Effector CD8-positive, alpha-beta T cell (primary cell): ENCODE results near the gene ZNF554.

Source experiments
- DNase-seq: peaks from one replicate; lab custom pipeline; 2025; lab: John Stamatoyannopoulos, UW

Gene ZNF554

GRCh38 chr19:2827840-2828489, 8.3 kb downstream of the ZNF554 start:
- DNase-seq = no peak

DNA sequence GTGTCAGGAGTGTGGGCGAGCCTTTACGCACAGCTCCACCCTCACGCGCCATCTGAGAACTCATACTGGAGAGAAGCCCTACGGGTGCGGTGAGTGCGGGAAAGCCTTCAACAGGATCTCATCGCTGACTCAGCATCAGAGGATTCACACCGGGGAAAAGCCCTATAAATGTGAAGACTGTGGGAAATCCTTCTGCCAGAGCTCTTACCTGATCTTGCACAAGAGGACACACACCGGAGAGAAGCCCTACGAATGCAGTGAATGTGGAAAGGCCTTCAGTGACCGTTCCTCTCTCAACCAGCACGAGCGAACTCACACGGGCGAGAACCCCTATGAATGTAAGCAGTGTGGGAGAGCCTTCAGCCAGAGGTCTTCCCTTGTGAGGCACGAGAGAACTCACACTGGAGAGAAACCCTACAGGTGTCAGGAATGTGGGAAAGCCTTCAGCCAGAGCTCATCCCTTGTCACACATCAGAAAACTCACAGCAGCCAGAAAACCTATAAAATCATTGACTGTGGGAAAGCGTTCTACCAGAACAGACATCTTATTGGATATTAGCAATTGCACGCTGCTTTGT, 14.7 kb downstream of the ZNF554 start:
- DNase-seq = no peak

GRCh38 chr19:2837430-2837829, 17.8 kb downstream of the ZNF554 start:
- DNase-seq = no peak

- peak; percentile 99 for DNase-seq
Measured at GRCh38 chr19:2840794-2841791, 21.4 kb downstream of the ZNF554 start, which contains the start of gene ZNF555. Gene ZNF555, plus strand, starts transcription at chr19:2841475. Its CDS starts 98 bp downstream, at chr19:2841573.

GRCh38 chr19:2841855-2842574, 22.3 kb downstream of the ZNF554 start:
- no peak for DNase-seq

DNA sequence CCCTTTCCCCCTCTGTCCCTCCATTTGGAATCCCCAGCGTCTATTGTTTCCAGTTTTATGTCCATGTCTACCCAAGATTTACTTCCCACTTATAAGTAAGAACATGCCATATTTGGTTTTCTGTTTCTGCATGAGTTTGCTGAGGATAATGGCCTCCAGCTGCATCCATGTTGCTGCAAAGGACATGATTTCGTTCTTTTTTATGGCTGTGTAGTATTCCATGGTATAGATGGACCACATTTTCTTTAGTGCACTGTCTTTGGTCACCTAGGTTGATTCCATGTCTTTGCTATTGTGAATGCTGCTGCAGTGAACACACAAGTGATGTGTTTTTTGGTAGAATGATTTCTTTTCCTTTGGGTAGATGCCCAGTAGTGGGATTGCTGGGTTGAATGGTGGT, 25.4 kb downstream of the ZNF554 start:
- no peak for DNase-seq

DNA sequence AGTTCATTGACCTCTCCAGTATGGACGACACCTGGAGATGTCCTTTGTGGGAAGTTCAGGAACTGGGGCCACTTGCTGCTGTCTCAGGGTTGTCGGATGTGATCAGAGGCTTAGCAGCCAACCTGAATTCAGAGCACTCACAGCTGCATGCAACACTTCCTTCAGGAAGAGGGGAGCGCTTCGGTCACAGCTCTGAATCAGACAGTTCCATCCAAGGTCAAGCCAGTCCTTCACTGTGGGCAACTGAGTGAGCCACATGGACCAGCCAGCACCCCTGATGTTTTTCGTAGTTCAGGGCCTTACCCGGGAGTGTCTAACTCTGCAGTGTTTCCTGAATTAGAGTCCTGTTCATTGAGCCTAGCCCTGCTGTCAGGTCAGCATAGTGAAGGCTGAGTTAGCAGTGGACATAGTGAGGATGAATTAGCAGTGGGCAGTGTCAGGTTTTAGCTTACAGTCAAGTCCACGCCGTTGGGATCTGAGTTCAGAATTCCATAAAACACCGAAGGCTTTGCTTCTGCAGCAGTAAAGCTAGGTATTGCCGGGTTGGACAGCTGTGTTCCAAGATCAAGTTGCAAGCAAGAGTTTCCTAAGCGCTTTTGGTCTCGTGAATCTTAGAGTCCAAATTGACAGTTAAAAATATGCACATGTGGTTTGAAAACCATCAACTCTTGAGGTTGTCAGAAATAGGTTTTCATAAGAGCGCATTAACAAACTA, 26.7 kb downstream of the ZNF554 start:
- DNase-seq = no peak

GRCh38 chr19:2847507-2847906, 27.8 kb downstream of the ZNF554 start:
- DNase-seq = no peak

DNA sequence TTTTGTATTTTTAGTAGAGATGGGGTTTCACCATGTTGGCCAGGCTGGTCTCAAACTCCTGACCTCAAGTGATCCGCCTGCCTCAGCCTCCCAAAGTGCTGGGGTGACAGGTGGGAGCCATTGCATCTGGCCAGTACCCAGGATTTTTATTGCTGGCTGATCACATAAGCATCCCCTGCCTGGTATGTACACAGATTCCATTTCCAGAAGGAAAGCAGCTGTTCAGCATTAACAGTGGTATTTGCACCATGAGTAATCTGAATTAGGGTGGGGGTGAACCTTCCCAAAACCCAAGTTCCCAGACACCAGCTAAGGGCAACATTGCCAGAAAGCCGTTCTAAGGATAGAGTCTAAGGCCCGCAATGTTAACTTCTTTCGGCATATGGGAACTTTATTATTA, 28.9 kb downstream of the ZNF554 start:
- DNase-seq = no peak

DNA sequence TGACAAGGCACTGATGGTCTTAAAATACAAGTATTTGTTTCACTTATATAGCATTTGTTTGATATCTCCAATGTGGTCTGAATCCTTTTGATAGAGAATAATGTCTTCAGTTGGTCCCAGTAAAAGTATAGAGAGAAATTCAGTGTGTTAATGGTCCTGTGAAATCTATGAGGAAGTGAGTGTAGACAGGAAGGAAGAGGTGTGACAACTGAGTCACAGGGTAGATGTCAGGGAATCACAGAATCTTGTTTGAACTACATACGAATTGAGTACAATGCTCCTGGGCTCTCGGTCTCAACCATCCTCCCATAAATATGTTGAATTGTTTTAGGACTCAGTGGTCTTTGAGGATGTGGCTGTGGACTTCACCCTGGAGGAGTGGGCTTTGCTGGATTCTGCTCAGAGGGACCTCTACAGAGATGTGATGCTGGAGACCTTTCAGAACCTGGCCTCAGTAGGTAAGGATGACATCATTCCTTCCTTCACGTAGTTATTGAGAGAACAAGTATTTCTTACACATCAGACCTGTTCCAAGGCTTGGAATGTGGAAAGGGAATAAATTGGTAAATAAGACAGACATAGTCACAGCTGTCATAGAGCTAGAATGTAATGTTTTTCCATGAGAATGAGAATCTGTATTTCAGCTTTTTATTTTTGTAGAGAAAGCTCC, 30.7 kb downstream of the ZNF554 start:
- DNase-seq = no peak

GRCh38 chr19:2852598-2852997, 32.9 kb downstream of the ZNF554 start:
- no peak for DNase-seq

DNA sequence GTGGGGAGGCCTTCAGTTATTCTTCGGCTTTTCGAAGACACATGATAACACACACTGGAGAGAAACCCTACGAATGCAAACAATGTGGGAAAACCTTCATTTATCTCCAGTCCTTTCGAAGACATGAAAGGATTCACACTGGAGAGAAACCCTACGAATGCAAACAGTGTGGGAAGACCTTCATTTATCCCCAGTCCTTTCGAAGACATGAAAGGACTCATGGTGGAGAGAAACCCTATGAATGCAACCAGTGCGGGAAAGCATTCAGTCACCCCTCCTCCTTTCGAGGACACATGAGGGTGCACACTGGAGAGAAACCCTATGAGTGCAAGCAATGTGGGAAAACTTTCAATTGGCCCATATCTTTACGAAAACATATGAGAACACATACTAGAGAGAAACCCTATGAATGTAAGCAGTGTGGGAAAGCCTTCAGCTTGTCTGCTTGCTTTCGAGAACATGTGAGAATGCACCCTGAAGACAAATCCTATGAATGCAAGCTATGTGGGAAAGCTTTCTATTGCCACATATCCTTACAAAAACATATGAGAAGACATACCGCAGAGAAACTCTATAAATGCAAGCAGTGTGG, 33.4 kb downstream of the ZNF554 start:
- DNase-seq = no peak

- DNase-seq = no peak
Measured at GRCh38 chr19:2854849-2855248, 35.2 kb downstream of the ZNF554 start.

DNA sequence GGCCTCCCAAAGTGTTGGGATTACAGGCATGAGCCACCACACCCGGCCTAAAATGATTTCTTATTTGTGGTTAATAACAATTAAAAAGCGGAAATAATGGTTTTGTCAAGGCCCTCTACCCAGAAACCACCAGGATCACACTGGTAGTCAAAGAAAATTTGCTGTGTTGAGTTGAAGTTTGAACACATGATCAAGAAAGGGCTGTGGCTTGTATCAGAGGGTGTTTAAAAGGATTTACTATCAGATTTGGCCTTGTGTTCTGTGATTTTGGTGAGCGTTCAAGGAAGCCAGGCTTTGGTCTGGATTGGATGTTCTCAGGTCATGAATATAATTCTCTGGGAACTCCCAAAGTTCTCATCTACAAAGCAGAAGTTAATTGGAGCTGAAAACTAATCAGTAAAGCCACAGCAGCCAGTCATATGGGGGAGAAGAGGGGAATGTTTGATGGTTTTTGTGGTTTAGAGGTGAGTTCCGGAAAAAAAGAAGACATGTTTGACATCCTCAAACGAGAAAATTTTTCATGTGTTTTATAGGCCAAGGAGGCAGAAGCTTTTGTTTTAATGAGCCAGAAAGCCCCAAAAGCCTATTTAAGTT, 36.9 kb downstream of the ZNF554 start:
- no peak for DNase-seq

- no peak for DNase-seq
Measured at GRCh38 chr19:2858864-2859263, 39.2 kb downstream of the ZNF554 start.

- DNase-seq = no peak
Measured at GRCh38 chr19:2863816-2864215, 44.1 kb downstream of the ZNF554 start.

DNA sequence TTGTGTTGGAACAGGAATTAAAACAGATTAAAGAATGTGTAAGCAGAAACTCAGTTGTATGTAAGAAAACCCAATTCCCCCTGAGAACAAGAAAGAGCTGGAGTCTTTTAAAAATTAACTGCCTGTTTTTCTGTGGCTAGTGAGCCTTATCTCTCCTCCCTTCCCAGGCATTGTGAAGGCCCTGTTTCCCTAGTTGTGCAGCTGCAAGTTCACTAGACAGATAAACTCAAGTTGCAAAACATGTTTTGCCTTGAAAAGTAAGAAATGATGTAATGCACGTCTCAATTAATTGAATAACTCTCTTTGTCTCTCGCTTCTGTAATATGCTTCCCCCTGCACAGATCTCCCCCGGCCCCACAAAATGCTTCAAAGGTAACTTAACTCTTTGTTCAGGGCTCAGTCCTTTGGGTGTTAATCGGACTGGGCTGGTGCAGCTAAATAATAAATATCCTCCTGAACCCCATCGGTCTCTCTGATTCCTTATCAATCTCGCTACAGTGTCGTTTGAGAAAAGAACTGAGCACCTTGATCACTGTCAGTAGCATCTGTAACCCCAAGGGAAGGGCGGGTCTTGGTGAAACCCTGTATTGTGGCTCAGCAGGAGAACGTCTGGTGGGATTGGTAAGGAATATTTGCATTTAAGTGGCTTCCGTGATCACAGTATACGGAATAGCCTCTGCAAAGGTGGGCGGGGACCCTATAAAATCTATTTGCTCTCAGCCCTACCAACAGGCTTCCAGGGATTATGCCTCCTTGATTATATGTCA, 45.8 kb downstream of the ZNF554 start:
- DNase-seq = no peak

DNA sequence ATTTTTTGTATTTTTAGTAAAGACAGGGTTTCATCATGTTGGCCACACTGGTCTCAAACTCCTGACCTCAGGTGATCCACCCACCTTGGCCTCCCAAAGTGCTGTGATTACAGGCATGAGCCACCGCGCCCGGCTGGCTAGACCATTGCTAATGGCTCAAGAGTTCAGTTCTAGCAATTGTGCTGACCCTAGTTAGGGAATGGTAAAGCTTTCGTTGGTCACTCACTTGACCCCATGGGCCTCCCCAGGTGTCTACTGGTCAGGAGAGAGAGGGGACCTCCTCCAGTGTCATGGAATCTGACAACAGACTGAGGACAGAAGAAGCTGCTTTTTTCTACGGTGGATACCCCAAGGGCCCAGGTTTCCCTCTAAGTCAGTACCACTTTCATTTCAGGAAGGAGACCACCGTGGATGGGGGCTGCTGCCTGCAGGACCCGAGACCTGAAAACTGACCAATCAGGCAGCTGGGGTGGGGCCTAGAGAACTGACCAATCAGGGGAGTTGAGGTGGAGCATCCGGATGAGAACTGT, 46.9 kb downstream of the ZNF554 start:
- DNase-seq = no peak
